K562 (cell line): ENCODE measurements around the gene ZMIZ1. TPM values are rescaled to one million over a fixed set of nuclear protein-coding genes. Genes with fewer than 3 reads are reported as not detected.

Experiments
- GTF2F1 ChIP-seq: IDR thresholded peaks from 2 replicates; pipeline ENCODE4 v1.6.1; 2011; ENCODE audit warnings: low read depth, low read length, improper control_type of control experiment
- KDM1A ChIP-seq, 2 experiments: fragments of 450-650 bp; IDR thresholded peaks; 2 replicates each; pipeline ENCODE4 v1.6.1; 2016; ENCODE audit warnings: mild to moderate bottlenecking in 2 of 2
- NONO ChIP-seq, 2 experiments: fragments of 200-400 bp in 1 of 2; fragments of 450-650 bp in 1 of 2; formaldehyde crosslinking in 1 of 2; IDR thresholded peaks; 2 replicates each; pipeline ENCODE4 v1.6.1; 2017; ENCODE audit warnings: low read depth in 2 of 2, mild to moderate bottlenecking in 2 of 2, moderate library complexity in 2 of 2, low read length in 1 of 2
- NR1H2 ChIP-seq: sonication (generic); formaldehyde crosslinking; IDR thresholded peaks from 2 replicates; pipeline ENCODE4 v1.4.0; 2020; ENCODE audit warnings: mild to moderate bottlenecking, missing genetic modification reagents
- THRB ChIP-seq: fragments of 450-650 bp; formaldehyde crosslinking; conservative IDR thresholded peaks from 2 replicates; pipeline ENCODE4 v1.4.0; 2022; ENCODE audit warnings: mild to moderate bottlenecking, missing genetic modification characterization
- ZNF354B ChIP-seq: fragments of 250-450 bp; sonication (Bioruptor Pico); IDR thresholded peaks from 2 replicates; pipeline ENCODE4 v1.4.0; 2020
- polyA plus RNA-seq, 8 experiments: library from polyadenylated mRNA; depleted of rRNA in 4 of 8; stranded (reverse) in 5 of 8; unstranded in 3 of 8; fragments of >200 nt; fragmentation: Nextera tagmentation in 2 of 8; fragmentation: Illumina TruSeq in 1 of 8; extraction: Ambion mirVana in 2 of 8; extraction: Trizol in 1 of 8; gene quantifications; 2 replicates each; pipeline versions ENCODE4 v1.2.1 to v1.2.3, GENCODE V29; 2011 to 2014; ENCODE audit warnings: inconsistent platforms in 1 of 8, missing spikeins in 1 of 8
- total RNA-seq, 7 experiments: library from RNA; depleted of rRNA in 6 of 7; stranded (reverse); fragments of >200 nt in 6 of 7; fragmentation: Illumina TruSeq in 2 of 7; extraction: Trizol in 2 of 7; gene quantifications; 2 replicates each; pipeline versions ENCODE4 v1.2.1 to v1.2.3, GENCODE V29; 2011 to 2021; ENCODE audit warnings: low replicate concordance in 1 of 7
- TF ChIP-seq, protein P1 (sequence below): fragments of 250-450 bp; sonication (Bioruptor Pico); IDR thresholded peaks from 2 replicates; pipeline ENCODE4 v1.4.0; 2020
- TF ChIP-seq, protein P2 (sequence below): fragments of 250-450 bp; sonication (Bioruptor Pico); IDR thresholded peaks from 2 replicates; pipeline ENCODE4 v1.5.1; 2021; ENCODE audit warnings: mild to moderate bottlenecking
- TF ChIP-seq, protein P3 (sequence below), 2 experiments: fragments of 200-800 bp in 1 of 2; sonication (Bioruptor generic) in 1 of 2; sonication (generic) in 1 of 2; formaldehyde crosslinking in 1 of 2; IDR thresholded peaks in 1 of 2; conservative IDR thresholded peaks in 1 of 2; 2 replicates each; pipeline versions ENCODE4 v1.5.0 to v1.6.1; 2016 to 2020; ENCODE audit warnings: missing compliant biosample characterization in 1 of 2, missing genetic modification characterization in 1 of 2, missing genetic modification reagents in 1 of 2

Gene ZMIZ1
- total and polyA plus RNA-seq, 9 of the 15 experiments (the other 6 are each of a cell fraction or from before 2014, with no cell fraction given): 1.0 to 37.3 (median 4.3) TPM

DNA sequence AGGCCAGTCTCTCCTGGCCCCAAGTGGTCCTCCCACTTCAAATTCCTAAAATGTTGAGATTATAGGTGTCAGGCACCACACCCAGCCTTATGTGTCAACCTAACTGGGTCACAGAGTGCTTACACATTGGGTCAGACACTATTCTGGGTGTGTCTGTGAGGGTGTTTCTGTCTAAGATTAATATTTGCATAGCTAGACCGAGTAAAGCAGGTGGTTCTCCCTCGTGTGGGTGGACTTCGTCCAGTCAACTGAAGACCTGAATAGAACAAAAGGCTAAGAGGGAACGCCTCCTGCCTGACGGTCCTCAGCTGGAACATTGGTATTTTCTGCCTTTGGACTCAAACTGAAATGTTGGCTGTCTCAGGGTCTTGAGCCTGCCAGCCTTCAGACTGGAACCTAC lies 290.0 kb downstream of the ZMIZ1 start (continued):
- TF ChIP-seq, protein P1, sequence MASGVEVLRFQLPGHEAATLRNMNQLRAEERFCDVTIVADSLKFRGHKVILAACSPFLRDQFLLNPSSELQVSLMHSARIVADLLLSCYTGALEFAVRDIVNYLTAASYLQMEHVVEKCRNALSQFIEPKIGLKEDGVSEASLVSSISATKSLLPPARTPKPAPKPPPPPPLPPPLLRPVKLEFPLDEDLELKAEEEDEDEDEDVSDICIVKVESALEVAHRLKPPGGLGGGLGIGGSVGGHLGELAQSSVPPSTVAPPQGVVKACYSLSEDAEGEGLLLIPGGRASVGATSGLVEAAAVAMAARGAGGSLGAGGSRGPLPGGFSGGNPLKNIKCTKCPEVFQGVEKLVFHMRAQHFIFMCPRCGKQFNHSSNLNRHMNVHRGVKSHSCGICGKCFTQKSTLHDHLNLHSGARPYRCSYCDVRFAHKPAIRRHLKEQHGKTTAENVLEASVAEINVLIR: no peak
- TF ChIP-seq THRB (no peak), NONO (IDR thresholded peaks at IDR 0.05; ENCODE audit: low read depth in 2 of 2, low read length in 1 of 2) (no peak), ZNF354B (no peak), GTF2F1 (no peak), KDM1A (IDR thresholded peaks at IDR 0.05) (no peak), NR1H2 (CRISPR knock-in tag) (no peak)
- TF ChIP-seq, protein P2, sequence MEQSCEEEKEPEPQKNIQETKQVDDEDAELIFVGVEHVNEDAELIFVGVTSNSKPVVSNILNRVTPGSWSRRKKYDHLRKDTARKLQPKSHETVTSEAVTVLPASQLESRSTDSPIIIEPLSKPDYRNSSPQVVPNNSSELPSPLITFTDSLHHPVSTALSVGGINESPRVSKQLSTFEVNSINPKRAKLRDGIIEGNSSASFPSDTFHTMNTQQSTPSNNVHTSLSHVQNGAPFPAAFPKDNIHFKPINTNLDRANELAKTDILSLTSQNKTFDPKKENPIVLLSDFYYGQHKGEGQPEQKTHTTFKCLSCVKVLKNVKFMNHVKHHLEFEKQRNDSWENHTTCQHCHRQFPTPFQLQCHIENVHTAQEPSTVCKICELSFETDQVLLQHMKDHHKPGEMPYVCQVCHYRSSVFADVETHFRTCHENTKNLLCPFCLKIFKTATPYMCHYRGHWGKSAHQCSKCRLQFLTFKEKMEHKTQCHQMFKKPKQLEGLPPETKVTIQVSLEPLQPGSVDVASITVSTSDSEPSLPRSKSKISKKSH: no peak
- TF ChIP-seq, protein P3, sequence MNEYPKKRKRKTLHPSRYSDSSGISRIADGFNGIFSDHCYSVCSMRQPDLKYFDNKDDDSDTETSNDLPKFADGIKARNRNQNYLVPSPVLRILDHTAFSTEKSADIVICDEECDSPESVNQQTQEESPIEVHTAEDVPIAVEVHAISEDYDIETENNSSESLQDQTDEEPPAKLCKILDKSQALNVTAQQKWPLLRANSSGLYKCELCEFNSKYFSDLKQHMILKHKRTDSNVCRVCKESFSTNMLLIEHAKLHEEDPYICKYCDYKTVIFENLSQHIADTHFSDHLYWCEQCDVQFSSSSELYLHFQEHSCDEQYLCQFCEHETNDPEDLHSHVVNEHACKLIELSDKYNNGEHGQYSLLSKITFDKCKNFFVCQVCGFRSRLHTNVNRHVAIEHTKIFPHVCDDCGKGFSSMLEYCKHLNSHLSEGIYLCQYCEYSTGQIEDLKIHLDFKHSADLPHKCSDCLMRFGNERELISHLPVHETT (CRISPR knock-in tag; conservative IDR thresholded peaks at IDR 0.05 in 1 of 2, IDR thresholded peaks at IDR 0.05 in 1 of 2): no peak
